ENCODE data around the gene KAZN.

The KAZN gene

GRCh38 chr1:14897080-14897449 lies 298.6 kb downstream of the KAZN start:
- POLR2A ChIA-PET = no interaction called here
- H3K36me3 ChIP-seq (ENCODE audit: control insufficient read depth in 2 of 2, insufficient read depth in 1 of 2, low read length in 2 of 2) = no peaks in the 10 kb centered on the region
- CTCF ChIA-PET = interaction anchor here (1.2 to 1.3 kb wide), 2 partner anchors 18 to 130 kb away, joined by 3 read pairs; no protein-coding TSS in a partner anchor

GRCh38 chr1:14897547-14897946 lies 299.1 kb downstream of the KAZN start:
- no peak overlapping the region for H3K27ac ChIP-seq (ENCODE audit: extremely low read depth, low read depth, low read length)
- H3K36me3 ChIP-seq (ENCODE audit: control insufficient read depth in 2 of 2, insufficient read depth in 1 of 2, low read length in 2 of 2) = no peaks in the 10 kb centered on the region
- H3K4me3 ChIP-seq (ENCODE audit: low read depth, low read length) = no peak overlapping the region
- H3K4me1 ChIP-seq (ENCODE audit: control insufficient read depth, insufficient read depth, low read length) = no peaks in the 10 kb centered on the region
- ChIA-PET CTCF (interaction anchor here (1.2 to 1.3 kb wide), 2 partner anchors 17 to 130 kb away, joined by 3 read pairs; no protein-coding TSS in a partner anchor), POLR2A (no interaction called here)
- H3K9me3 ChIP-seq (ENCODE audit: control insufficient read depth, insufficient read depth, low read depth, low read length) = no peaks in the 10 kb centered on the region
- TF ChIP-seq ZNF248 (tag by site-specific recombination; IDR thresholded peaks at IDR 0.05) = no peak
- TF ChIP-seq OSR2 (tag by site-specific recombination; IDR thresholded peaks at IDR 0.05) = no peak

More at GRCh38 chr1:14897080-14897449, 298.6 kb downstream of the KAZN start:
- H3K4me3 ChIP-seq (ENCODE audit: low read depth, low read length) = no peak overlapping the region
- no peaks in the 10 kb centered on the region for H3K9me3 ChIP-seq (ENCODE audit: control insufficient read depth, insufficient read depth, low read depth, low read length)
- TF ChIP-seq ZNF768 (tag by site-specific recombination; IDR thresholded peaks at IDR 0.05) = no peak
- TF ChIP-seq CTCF (tag by site-specific recombination; IDR thresholded peaks at IDR 0.05) = no peak
- no peak overlapping the region for H3K27ac ChIP-seq (ENCODE audit: extremely low read depth, low read depth, low read length)
- no peaks in the 10 kb centered on the region for H3K4me1 ChIP-seq (ENCODE audit: control insufficient read depth, insufficient read depth, low read length)

GRCh38 chr1:14897997-14898645 lies 299.6 kb downstream of the KAZN start:
- no peak overlapping the region for H3K4me3 ChIP-seq (ENCODE audit: low read depth, low read length)
- no peak for TF ChIP-seq OSR2 (tag by site-specific recombination; IDR thresholded peaks at IDR 0.05)
- no peak for TF ChIP-seq ZNF571 (tag by site-specific recombination; IDR thresholded peaks at IDR 0.05)
- TF ChIP-seq ZBTB8A (tag by site-specific recombination; IDR thresholded peaks at IDR 0.05) = no peak
- TF ChIP-seq AEBP2 (tag by site-specific recombination; IDR thresholded peaks at IDR 0.05; ENCODE audit: borderline replicate concordance) = no peak
- TF ChIP-seq ZNF549 (tag by site-specific recombination; IDR thresholded peaks at IDR 0.05) = no peak
- TF ChIP-seq ZNF626 (tag by site-specific recombination; IDR thresholded peaks at IDR 0.05) = no peak
- no peak for TF ChIP-seq ZNF621 (tag by site-specific recombination; IDR thresholded peaks at IDR 0.05)
- no peak for TF ChIP-seq ZNF548 (tag by site-specific recombination; IDR thresholded peaks at IDR 0.05)
- no peak for TF ChIP-seq ZNF768 (tag by site-specific recombination; IDR thresholded peaks at IDR 0.05)
- no peak for TF ChIP-seq ZNF248 (tag by site-specific recombination; IDR thresholded peaks at IDR 0.05)
- no peak for TF ChIP-seq RBAK (tag by site-specific recombination; IDR thresholded peaks at IDR 0.05)
- no peak for TF ChIP-seq ZNF132 (tag by site-specific recombination; IDR thresholded peaks at IDR 0.05; ENCODE audit: borderline replicate concordance)
- no peak for TF ChIP-seq TSHZ1 (tag by site-specific recombination; IDR thresholded peaks at IDR 0.05; ENCODE audit: borderline replicate concordance)
- TF ChIP-seq ZNF658 (tag by site-specific recombination; IDR thresholded peaks at IDR 0.05) = no peak
- no peak for TF ChIP-seq ZNF18 (tag by site-specific recombination; IDR thresholded peaks at IDR 0.05)
- no peak for TF ChIP-seq KLF10 (tag by site-specific recombination; IDR thresholded peaks at IDR 0.05)
- H3K27ac ChIP-seq (ENCODE audit: extremely low read depth, low read depth, low read length) = no peak overlapping the region
- H3K36me3 ChIP-seq (ENCODE audit: control insufficient read depth in 2 of 2, insufficient read depth in 1 of 2, low read length in 2 of 2) = no peaks in the 10 kb centered on the region
- no peaks in the 10 kb centered on the region for H3K9me3 ChIP-seq (ENCODE audit: control insufficient read depth, insufficient read depth, low read depth, low read length)
- no peaks in the 10 kb centered on the region for H3K4me1 ChIP-seq (ENCODE audit: control insufficient read depth, insufficient read depth, low read length)
- POLR2A ChIA-PET = no interaction called here
- CTCF ChIA-PET = no interaction called here

Data from HEK293 (cell line).